Measurements from ENCODE around the gene DCLRE1C. TPM values are rescaled to one million over a fixed set of nuclear protein-coding genes. Genes with fewer than 3 reads are reported as not detected.
"Not testable (repeated sequence)": the region's sequence is repeated elsewhere in the genome, so short reads cannot be mapped to it uniquely, and the experiment has no call there.

The DCLRE1C gene
- total RNA-seq, 6 experiments from 2014 or later, result 4.6 to 6.8 (median 5.6) TPM

- Mint-ChIP-seq H3K4me1 (ENCODE audit: low read depth) (no peaks in the 10 kb centered on the region), H3K9me3 (no peaks in the 10 kb centered on the region)
These were observed 28.8 kb upstream of the DCLRE1C start for GRCh38 chr10:14982744-14983143.

DNA sequence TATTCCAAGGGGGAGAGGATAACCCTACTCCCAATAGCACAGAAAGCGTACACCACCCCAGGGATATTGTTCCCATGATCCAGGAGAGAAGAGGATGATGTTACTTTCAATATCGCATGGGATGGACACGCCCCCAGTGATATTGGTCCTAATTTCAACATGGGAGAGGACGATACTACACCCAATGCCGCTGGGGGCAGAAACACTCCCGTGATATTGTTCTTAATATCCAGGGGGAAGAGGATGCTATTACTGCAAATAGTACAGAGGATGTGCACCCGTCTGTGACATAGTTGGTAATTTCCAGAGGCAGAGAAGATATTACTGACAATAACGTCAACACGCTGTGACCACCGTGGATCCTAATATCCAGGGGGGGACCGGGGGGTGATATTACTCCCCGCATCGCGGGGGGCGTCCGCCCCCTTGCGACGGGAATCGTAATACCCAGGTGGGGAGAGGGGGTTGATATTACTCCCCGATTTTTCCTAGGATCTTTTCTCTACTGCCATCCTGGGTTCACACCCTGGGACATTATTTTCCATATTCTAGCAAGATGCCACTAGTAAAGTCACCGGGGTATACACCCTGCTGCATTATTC lies 21.9 kb upstream of the DCLRE1C start:
- no peak overlapping the region; the same call in 1 of the 2 replicates for H3K4me3 Mint-ChIP-seq
- no peaks in the 10 kb centered on the region for H3K9me3 Mint-ChIP-seq
- H3K27ac Mint-ChIP-seq, result no peak overlapping the region
- H3K36me3 Mint-ChIP-seq (ENCODE audit: low read depth), result no peaks in the 10 kb centered on the region
- peaks cover 8% of the 10 kb centered on the region for H3K27me3 Mint-ChIP-seq (ENCODE audit: insufficient read depth)
- peaks cover 6% of the 10 kb centered on the region; the same call in 1 of the 2 replicates for H3K4me1 Mint-ChIP-seq (ENCODE audit: low read depth)
- TF ChIP-seq, protein P1, sequence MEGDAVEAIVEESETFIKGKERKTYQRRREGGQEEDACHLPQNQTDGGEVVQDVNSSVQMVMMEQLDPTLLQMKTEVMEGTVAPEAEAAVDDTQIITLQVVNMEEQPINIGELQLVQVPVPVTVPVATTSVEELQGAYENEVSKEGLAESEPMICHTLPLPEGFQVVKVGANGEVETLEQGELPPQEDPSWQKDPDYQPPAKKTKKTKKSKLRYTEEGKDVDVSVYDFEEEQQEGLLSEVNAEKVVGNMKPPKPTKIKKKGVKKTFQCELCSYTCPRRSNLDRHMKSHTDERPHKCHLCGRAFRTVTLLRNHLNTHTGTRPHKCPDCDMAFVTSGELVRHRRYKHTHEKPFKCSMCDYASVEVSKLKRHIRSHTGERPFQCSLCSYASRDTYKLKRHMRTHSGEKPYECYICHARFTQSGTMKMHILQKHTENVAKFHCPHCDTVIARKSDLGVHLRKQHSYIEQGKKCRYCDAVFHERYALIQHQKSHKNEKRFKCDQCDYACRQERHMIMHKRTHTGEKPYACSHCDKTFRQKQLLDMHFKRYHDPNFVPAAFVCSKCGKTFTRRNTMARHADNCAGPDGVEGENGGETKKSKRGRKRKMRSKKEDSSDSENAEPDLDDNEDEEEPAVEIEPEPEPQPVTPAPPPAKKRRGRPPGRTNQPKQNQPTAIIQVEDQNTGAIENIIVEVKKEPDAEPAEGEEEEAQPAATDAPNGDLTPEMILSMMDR (IDR thresholded peaks at IDR 0.05), result peak; percentile 41
- DNase-seq, result no peak

More at GRCh38 chr10:14982744-14983143, 28.8 kb upstream of the DCLRE1C start:
- H3K27me3 Mint-ChIP-seq (ENCODE audit: insufficient read depth), result peaks cover 15% of the 10 kb centered on the region
- no peak overlapping the region for H3K4me3 Mint-ChIP-seq
- TF ChIP-seq, protein P1 (IDR thresholded peaks at IDR 0.05), result no peak
- H3K27ac Mint-ChIP-seq, result no peak overlapping the region
- no peak for DNase-seq
- H3K36me3 Mint-ChIP-seq (ENCODE audit: low read depth), result no peaks in the 10 kb centered on the region

DNA sequence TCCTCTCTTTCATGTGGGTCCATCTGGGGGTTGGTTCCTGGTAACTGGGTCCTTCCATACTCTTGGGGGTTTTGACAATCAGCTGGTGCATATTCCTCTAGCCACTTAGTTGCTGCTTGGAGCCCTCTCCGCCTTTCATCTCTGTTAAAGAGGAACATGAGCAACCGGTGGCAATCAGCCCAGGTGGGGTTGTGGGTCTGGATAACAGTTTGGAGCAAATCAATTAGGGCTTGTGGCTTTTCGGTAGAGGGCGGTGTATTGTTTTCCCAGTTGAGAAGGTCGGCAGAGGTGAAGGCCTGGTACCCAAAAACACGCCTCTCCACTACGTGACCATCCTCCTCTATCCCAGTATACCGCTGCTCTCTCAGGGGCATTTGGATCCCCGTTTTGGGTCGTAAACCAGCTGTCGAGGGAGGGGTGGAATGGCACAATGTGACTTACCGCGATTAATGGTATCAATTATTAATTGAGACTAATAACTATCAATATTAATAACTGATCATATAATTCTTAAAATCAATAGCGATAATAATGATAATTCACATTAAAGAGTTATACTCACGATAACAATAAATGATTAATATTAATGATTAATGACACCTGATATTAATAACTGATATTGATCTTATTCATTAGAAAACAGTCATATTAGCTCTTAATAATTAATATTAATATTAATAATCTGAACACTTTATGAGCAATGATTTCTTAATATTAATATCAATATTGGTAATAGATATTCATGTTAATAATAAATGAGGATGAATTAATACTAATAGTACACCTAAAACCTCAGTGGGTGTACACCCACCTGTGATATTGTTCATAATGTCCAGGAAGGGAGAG lies 20.5 kb upstream of the DCLRE1C start:
- H3K36me3 Mint-ChIP-seq (ENCODE audit: low read depth); H3K27me3 Mint-ChIP-seq (ENCODE audit: insufficient read depth); H3K27ac Mint-ChIP-seq; H3K4me3 Mint-ChIP-seq; DNase-seq; H3K9me3 Mint-ChIP-seq; H3K4me1 Mint-ChIP-seq (ENCODE audit: low read depth): not testable (repeated sequence)

GRCh38 chr10:14971867-14972448 lies 18.1 kb upstream of the DCLRE1C start:
- no peaks in the 10 kb centered on the region for H3K36me3 Mint-ChIP-seq (ENCODE audit: low read depth)
- DNase-seq, result no peak
- TF ChIP-seq, protein P1 (IDR thresholded peaks at IDR 0.05), result peak; percentile 71
- no peak overlapping the region for H3K4me3 Mint-ChIP-seq
- no peak overlapping the region for H3K27ac Mint-ChIP-seq
- peaks cover 6% of the 10 kb centered on the region; the same call in 1 of the 2 replicates for H3K4me1 Mint-ChIP-seq (ENCODE audit: low read depth)
- no peaks in the 10 kb centered on the region for H3K9me3 Mint-ChIP-seq
- H3K27me3 Mint-ChIP-seq (ENCODE audit: insufficient read depth), result peaks cover 7% of the 10 kb centered on the region

DNA sequence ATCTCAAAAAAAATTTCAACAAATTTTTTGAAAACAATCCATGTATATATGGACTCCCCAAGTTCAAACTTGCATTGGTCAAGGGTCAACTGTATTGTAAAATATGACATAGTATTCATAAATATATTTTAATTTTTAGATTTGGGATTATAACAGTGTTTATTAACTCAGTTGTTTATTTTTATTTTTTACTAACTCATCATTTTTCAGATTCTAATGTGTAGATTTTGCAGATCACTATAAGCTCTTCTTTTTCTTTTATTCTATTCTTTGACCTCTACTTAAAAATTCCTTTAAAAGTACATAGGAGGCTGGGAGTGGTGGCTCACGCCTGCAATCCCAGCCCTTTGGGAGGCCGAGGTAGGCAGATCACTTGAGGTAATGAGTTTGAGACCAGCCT lies 14.0 kb upstream of the DCLRE1C start:
- Mint-ChIP-seq H3K36me3 (ENCODE audit: low read depth) (no peaks in the 10 kb centered on the region), H3K27ac (no peak overlapping the region), H3K4me3 (no peak overlapping the region), H3K27me3 (ENCODE audit: insufficient read depth) (peaks cover 3% of the 10 kb centered on the region), H3K4me1 (ENCODE audit: low read depth) (no peaks in the 10 kb centered on the region), H3K9me3 (no peaks in the 10 kb centered on the region)
- DNase-seq, result no peak
- TF ChIP-seq, protein P1 (IDR thresholded peaks at IDR 0.05), result no peak
